GM18526 (cell line): ENCODE data around the gene POLR3F.

Experiments used
- POLR2A ChIP-seq: IDR thresholded peaks from 3 replicates; pipeline ENCODE4 v1.6.1; 2011; ENCODE audit not compliant: insufficient read length; ENCODE audit errors: extremely low read depth

Gene POLR3F

DNA sequence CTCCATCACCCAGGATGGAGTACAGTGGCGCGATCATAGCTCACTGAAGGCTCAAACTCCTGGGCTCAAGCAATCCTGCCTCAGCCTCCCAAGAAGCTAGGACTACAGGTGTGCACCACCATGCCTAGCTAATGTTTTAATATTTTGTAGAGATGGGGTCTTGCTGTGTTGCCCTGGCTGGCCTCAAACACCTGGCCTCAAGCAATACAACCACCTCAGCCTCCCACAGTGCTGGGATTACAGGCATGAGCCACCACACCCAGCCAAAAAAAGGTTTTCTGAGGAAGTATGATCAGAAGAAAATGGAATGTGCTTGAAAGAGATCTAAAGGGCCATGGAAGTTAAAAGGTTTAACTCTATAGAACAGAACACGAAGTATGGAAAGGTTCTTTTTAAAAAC lies 21.1 kb downstream of the POLR3F start:
- no peak for TF ChIP-seq POLR2A

GRCh38 chr20:18496042-18496441 lies 28.9 kb downstream of the POLR3F start:
- no peak for TF ChIP-seq POLR2A

- TF ChIP-seq POLR2A: peak; percentile 45
These were observed 29.8 kb downstream of the POLR3F start, which contains the start of gene RBBP9 for GRCh38 chr20:18496740-18497592. Gene RBBP9 (minus strand): TSS chr20:18497225. CDS start chr20:18497167, 58 bp downstream.

- TF ChIP-seq POLR2A: no peak
These were observed 30.4 kb downstream of the POLR3F start for GRCh38 chr20:18497603-18498002.

DNA sequence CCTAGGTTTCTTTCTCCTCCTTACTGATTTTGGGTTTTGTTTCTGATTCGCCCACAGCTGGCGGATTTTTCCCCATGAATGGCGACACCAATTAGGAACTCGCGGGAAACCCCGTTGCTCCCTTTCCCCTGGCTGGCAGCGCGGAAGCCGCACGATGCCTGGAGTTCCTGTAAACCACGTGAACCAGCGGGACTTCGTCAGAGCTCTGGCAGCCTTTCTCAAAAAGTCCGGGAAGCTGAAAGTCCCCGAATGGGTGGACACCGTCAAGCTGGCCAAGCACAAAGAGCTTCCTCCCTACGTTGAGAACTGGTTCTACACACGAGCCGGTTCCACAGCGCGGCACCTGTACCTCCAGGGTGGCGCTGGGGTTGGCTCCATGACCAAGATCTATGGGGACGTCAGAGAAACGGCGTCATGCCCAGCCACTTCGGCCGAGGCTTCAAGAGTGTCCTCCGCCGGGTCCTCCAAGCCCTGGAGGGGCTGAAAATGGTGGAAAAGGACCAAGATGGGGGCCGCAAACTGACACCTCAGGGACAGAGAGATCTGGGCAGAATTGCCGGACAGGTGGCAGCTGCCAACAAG lies 37.4 kb downstream of the POLR3F start:
- no peak for TF ChIP-seq POLR2A

DNA sequence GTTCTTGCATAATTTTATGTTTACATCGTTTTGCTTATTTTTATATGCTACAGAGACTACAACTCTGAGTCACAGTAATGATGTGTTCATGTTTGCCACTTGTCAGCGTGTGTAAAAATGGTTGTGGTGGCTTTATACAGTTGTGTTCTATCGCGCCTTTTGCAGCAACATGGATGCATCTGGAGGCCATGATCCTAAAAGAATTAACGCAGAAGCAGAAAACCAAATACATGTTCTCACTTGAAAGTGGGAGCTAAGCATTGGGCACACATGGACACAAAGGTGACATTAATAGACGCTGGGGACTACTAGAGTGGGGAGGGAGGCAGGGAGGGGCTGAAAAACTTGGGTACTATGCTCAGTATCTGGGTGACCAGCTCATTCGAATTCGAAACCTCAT lies 39.6 kb downstream of the POLR3F start:
- no peak for TF ChIP-seq POLR2A

DNA sequence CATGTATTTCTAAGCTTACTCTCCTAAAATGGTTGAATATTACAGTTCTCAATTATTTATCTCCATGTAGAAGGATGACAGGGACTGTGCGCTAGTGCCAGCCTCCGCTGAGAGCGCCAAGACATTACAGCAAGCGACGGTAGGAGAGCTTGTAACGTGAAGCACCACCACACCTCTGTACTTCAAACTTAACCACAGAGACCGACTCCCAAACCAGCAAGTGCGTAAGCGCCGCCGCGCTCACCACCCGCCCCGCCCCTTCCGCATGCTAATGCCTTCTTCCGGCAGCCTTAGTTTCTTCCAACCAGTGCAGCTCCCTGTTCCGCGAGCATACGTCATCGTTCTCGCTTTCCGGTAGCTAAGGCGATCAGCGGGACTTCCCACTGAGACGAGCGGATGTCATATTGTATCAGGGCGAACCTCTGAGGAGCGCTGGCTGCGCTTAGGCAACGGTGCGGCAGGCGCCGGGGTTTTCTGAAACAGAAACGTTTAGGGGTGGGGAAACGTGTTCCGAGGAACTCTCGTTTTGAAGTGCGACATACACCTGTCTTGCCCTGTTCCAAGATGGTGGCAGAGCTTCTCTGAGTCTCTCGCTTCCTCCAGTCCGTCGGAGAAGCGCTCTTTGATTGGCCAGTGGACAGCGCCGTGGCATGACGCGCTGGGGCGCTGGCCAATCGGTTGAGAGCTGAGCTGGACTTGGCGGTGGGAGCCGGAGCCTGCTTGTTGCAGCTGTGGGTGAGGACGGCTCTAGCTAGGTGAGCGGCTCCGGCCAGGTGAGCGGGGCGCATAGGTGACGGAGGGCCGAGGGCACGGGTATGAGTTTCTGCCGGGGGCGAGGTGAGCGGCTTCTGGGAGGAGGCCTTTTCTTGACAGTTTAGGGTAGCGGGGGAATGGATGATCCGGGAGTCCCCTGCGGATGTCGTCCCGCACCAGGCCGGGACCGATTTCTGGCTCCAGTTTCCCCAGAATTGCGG lies 40.3 kb downstream of the POLR3F start, which contains the start of gene SEC23B:
Gene SEC23B (plus strand): TSS at position 723 of the 974 bp plus-strand sequence. CDS start 2,896 bp downstream, outside the sequence.
- peak; percentile 74 for TF ChIP-seq POLR2A

DNA sequence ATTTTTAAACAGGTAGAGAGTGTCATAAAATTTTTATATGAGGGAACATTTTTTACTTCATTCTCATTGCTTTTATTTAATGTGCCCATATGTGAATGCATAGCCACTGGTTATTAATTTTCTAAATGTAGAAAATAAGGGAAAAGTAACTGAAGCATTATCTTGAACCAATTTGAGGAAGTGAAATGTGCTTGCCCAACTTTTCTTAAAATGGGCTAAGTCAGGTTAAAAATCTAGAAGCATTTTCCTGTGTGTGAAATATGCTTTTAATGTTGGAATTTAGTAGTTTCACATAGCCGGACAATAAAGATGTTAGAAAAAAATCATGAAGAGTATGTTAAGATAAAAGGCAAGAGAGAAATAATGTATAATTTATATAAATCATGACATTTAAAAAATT lies 44.4 kb downstream of the POLR3F start:
- no peak for TF ChIP-seq POLR2A

- TF ChIP-seq POLR2A: no peak
These were observed 46.0 kb downstream of the POLR3F start for GRCh38 chr20:18513208-18513607.

DNA sequence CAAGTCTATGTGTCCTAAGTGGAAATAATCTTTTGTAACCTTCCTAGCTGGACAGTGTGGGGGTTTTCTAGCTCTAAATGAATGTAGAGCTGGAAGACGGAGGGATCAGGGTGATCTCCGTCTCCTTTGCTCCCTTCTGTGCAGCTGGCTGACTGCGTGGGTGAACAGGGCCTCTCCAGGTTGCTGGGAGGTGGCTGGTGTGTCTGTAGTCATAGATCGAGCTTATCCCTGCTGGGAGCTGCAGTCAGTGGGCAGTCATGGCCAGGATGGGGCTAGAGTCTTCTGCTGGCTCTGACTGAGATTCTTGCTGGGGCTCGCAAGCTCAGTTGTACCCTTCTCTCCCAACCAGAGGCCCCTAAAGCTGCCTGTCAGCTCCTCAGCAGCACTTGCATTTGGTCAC lies 46.9 kb downstream of the POLR3F start:
- no peak for TF ChIP-seq POLR2A

GRCh38 chr20:18515973-18516372 lies 48.8 kb downstream of the POLR3F start:
- TF ChIP-seq POLR2A: no peak

DNA sequence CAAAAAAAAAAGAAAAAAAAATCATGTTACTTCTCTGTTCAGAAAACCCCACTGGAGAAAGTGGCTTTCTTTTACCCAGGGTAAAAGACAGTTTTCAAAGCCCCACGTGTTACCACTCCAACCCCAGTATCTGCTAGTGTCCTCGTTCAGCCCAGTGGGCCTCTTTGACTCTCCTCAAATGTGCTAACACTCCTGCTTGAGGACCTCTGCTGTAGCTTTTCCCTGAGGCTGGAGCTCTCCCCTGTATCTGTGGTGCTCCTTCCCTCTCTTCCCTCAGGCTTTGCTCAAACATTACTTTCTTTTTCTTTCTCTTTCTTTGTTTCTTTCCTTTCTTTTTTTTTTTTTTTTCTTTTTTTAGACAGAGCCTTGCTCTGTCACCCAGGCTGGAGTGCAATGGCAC lies 55.9 kb downstream of the POLR3F start:
- no peak for TF ChIP-seq POLR2A

DNA sequence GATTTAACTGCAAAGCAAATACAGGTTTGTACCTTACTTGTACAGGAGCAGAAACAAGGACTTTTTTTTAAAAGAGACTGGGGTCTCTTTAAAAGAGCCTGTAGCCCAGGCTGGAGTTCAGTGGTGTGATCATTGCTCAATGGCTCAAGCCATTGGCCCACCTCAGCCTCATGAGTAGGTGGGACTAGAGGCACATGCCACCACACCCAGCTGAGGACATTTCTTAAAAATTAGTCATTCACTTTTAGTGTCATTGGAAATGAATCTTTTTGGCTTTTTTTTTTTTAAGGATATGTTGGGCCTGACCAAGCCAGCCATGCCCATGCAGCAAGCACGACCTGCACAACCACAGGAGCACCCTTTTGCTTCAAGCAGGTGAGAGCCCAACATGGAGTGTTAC lies 57.5 kb downstream of the POLR3F start:
- TF ChIP-seq POLR2A: no peak

GRCh38 chr20:18527339-18527738 lies 60.1 kb downstream of the POLR3F start:
- no peak for TF ChIP-seq POLR2A

DNA sequence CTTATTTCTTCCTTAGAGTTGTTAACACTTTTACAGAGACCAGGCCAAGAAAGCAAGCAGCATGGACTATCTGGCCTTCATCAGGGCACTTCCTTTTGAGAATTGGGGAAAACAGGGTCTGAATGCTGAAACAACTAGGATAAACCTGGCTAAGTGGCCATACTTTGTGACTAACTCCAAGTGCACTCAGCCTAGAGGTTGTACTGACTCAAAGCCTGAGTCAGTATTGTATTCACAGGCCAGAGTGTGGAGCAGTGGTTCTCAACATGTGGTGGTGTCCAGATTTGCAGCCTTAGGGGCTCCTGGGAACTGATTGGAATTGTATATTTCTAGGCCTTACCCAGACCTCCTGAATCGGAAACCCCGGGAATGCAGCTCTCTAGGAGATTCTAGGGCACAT lies 60.6 kb downstream of the POLR3F start:
- TF ChIP-seq POLR2A: no peak
